HCT116 (cell line): ENCODE measurements around the gene FGD4. TPM values are rescaled to one million over a fixed set of nuclear protein-coding genes. Genes with fewer than 3 reads are reported as not detected.

Source experiments
- ATAC-seq: fragments of 200-7000 bp; cut with Tn5 transposase; 2 replicates; pipeline ENCODE4 v1.9.1; 2020; ENCODE audit warnings: mild to moderate bottlenecking, moderate library complexity
- BruUV-seq: library from RNA; stranded (reverse); fragments of 400-500 nt; replicated peaks from 2 replicates; lab custom pipeline; 2021; lab: Mats Ljungman, UMichigan
- CTCF ChIA-PET: fragments of 300-600 bp; sonication (Branson Sonifier 250); formaldehyde crosslinking; loops from one replicate; lab custom pipeline; 2021; ENCODE audit warnings: antibody characterized with exemption; lab: Charles Lee
- POLR2A ChIA-PET: fragments of 300-600, 350-600 bp; sonication (Branson Sonifier 250); formaldehyde crosslinking; loops from one replicate; lab custom pipeline; 2021; ENCODE audit warnings: antibody characterized with exemption; lab: Charles Lee
- RAD21 ChIA-PET, 2 experiments: fragments of 300-600 bp; sonication (Branson Sonifier 250); formaldehyde crosslinking; loops; one replicate each; lab custom pipeline; 2023; ENCODE audit warnings: low total read pairs in 2 of 2; ENCODE audit not compliant: uncharacterized antibody in 2 of 2, unreplicated experiment in 2 of 2, low non-redundant PET in 1 of 2; lab: Charles Lee
- DNase-seq: peaks from one replicate; pipeline ENCODE4 v3.0.0-alpha.2; 2010; ENCODE audit warnings: low read depth, low spot score
- H2AFZ ChIP-seq: fragments of 200-600 bp; shearing (Covaris generic), sonication (generic); 2 replicates; pipeline ENCODE4 v1.6.1; 2017; ENCODE audit warnings: low read depth, mixed run types, mixed read lengths, antibody characterized with exemption, low read length; ENCODE audit not compliant: poor library complexity, severe bottlenecking
- H3K27ac ChIP-seq: 2 replicates; pipeline ENCODE4 v1.5.1; 2012; ENCODE audit warnings: low read depth, low read length
- H3K27me3 ChIP-seq: fragments of 200-600 bp; sonication (generic); 2 replicates; pipeline ENCODE4 v1.6.1; 2016; ENCODE audit warnings: mixed run types, low read length, mixed read lengths; ENCODE audit not compliant: insufficient read depth
- H3K36me3 ChIP-seq, 2 experiments: fragments of 200-500 bp in 1 of 2; fragments of 200-600 bp in 1 of 2; sonication (Bioruptor generic) in 1 of 2; sonication (generic) in 1 of 2; 2 replicates each; pipeline versions ENCODE4 v1.5.1 to v1.6.1; 2014 to 2016; ENCODE audit warnings: low read length in 2 of 2, inconsistent platforms in 1 of 2, mixed read lengths in 1 of 2, mixed run types in 1 of 2; ENCODE audit not compliant: insufficient read depth in 2 of 2, control insufficient read depth in 1 of 2
- H3K4me1 ChIP-seq, 2 experiments: fragments of 200-600 bp in 1 of 2; sonication (generic) in 1 of 2; 2 replicates each; pipeline versions ENCODE4 v1.5.1 to v1.6.1; 2012 to 2017; ENCODE audit warnings: low read length in 2 of 2, inconsistent platforms in 1 of 2, mild to moderate bottlenecking in 1 of 2, mixed read lengths in 1 of 2, mixed run types in 1 of 2, moderate library complexity in 1 of 2; ENCODE audit not compliant: insufficient read depth in 2 of 2, control insufficient read depth in 1 of 2
- H3K4me2 ChIP-seq: fragments of 200-600 bp; sonication (generic); 2 replicates; pipeline ENCODE4 v1.6.1; 2017; ENCODE audit warnings: mixed run types, low read length, mixed read lengths
- H3K4me3 ChIP-seq, 2 experiments: fragments of 200-600 bp in 1 of 2; sonication (generic) in 1 of 2; replicated peaks in 1 of 2; 2 replicates each; pipeline ENCODE4 v1.5.1; 2011 to 2016; ENCODE audit warnings: low read length in 2 of 2, control low read depth in 1 of 2, low read depth in 1 of 2, mild to moderate bottlenecking in 1 of 2, mixed read lengths in 1 of 2, mixed run types in 1 of 2
- H3K79me2 ChIP-seq: fragments of 200-600 bp; sonication (generic); 2 replicates; pipeline ENCODE4 v1.6.1; 2017; ENCODE audit warnings: mild to moderate bottlenecking, mixed run types, low read length, moderate library complexity, mixed read lengths; ENCODE audit not compliant: insufficient read depth
- H3K9ac ChIP-seq: fragments of 200-600 bp; sonication (generic); 2 replicates; pipeline ENCODE4 v1.6.1; 2016; ENCODE audit warnings: low read length, mixed read lengths
- H3K9me2 ChIP-seq: fragments of 200-600 bp; sonication (generic), shearing (Covaris generic); 2 replicates; pipeline ENCODE4 v1.6.1; 2017; ENCODE audit warnings: mixed run types, mild to moderate bottlenecking, moderate library complexity; ENCODE audit not compliant: insufficient read depth
- H3K9me3 ChIP-seq, 2 experiments: fragments of 200-500 bp in 1 of 2; fragments of 200-600 bp in 1 of 2; sonication (Bioruptor generic) in 1 of 2; sonication (generic) in 1 of 2; 2 replicates each; pipeline ENCODE4 v1.6.1; 2014 to 2017; ENCODE audit warnings: low read length in 2 of 2, mixed read lengths in 2 of 2, inconsistent platforms in 1 of 2, low read depth in 1 of 2, mild to moderate bottlenecking in 1 of 2, mixed run types in 1 of 2, moderate library complexity in 1 of 2; ENCODE audit not compliant: control insufficient read depth in 1 of 2, insufficient read depth in 1 of 2
- H4K20me1 ChIP-seq: fragments of 200-600 bp; sonication (generic), shearing (Covaris generic); 2 replicates; pipeline ENCODE4 v1.6.1; 2017; ENCODE audit warnings: mixed run types, mild to moderate bottlenecking, moderate library complexity; ENCODE audit not compliant: insufficient read depth
- CTCF ChIP-seq, 3 experiments: fragments of 200-600 bp in 1 of 3; sonication (generic) in 1 of 3; IDR thresholded peaks in 2 of 3; conservative IDR thresholded peaks in 1 of 3; 2 replicates each; pipeline ENCODE4 v1.5.1; 2012 to 2017; ENCODE audit warnings: low read depth in 2 of 3, low read length in 2 of 3, antibody characterized with exemption in 1 of 3, borderline replicate concordance in 1 of 3, control low read depth in 1 of 3, mild to moderate bottlenecking in 1 of 3, mixed read lengths in 1 of 3, mixed run types in 1 of 3, moderate library complexity in 1 of 3; ENCODE audit not compliant: insufficient read depth in 1 of 3
- EGR1 ChIP-seq: IDR thresholded peaks from 2 replicates; pipeline ENCODE4 v1.6.1; 2012; ENCODE audit warnings: low read depth
- ELF1 ChIP-seq: IDR thresholded peaks from 2 replicates; pipeline ENCODE4 v1.6.1; 2012; ENCODE audit warnings: low read depth, borderline replicate concordance
- EZH2 ChIP-seq: fragments of 200-600 bp; sonication (generic); IDR thresholded peaks from 2 replicates; pipeline ENCODE4 v1.6.1; 2017; ENCODE audit warnings: antibody characterized with exemption, mixed run types
- MAX ChIP-seq: IDR thresholded peaks from 2 replicates; pipeline ENCODE4 v1.6.1; 2012
- POLR2A ChIP-seq: IDR thresholded peaks from 2 replicates; pipeline ENCODE4 v1.7.0; 2011; ENCODE audit warnings: borderline replicate concordance; ENCODE audit not compliant: insufficient read depth, insufficient read length; ENCODE audit errors: extremely low read depth
- POLR2AphosphoS5 ChIP-seq: IDR thresholded peaks from 2 replicates; pipeline ENCODE4 v1.6.1; 2011; ENCODE audit warnings: mild to moderate bottlenecking, low read depth, low read length, moderate library complexity
- RAD21 ChIP-seq: IDR thresholded peaks from 2 replicates; pipeline ENCODE4 v1.6.1; 2012; ENCODE audit warnings: low read depth, mild to moderate bottlenecking
- REST ChIP-seq: IDR thresholded peaks from 2 replicates; pipeline ENCODE4 v1.6.1; 2012; ENCODE audit warnings: low read depth
- SIN3A ChIP-seq: IDR thresholded peaks from 2 replicates; pipeline ENCODE4 v1.6.1; 2012; ENCODE audit warnings: low read depth
- SP1 ChIP-seq: IDR thresholded peaks from 2 replicates; pipeline ENCODE4 v1.6.1; 2012; ENCODE audit warnings: low read depth
- TCF7L2 ChIP-seq: IDR thresholded peaks from 2 replicates; pipeline ENCODE4 v1.7.0; 2011; ENCODE audit warnings: borderline replicate concordance, inconsistent platforms; ENCODE audit not compliant: insufficient read depth, insufficient read length; ENCODE audit errors: extremely low read depth
- YY1 ChIP-seq: IDR thresholded peaks from 2 replicates; pipeline ENCODE4 v1.6.1; 2011; ENCODE audit warnings: low read length, low read depth, moderate library complexity, mild to moderate bottlenecking; ENCODE audit not compliant: insufficient replicate concordance; ENCODE audit errors: extremely low read depth
- ZBTB33 ChIP-seq: IDR thresholded peaks from 2 replicates; pipeline ENCODE4 v1.6.1; 2011; ENCODE audit warnings: mild to moderate bottlenecking, low read length, moderate library complexity; ENCODE audit not compliant: insufficient replicate concordance; ENCODE audit errors: extremely low read depth
- ZFX ChIP-seq: fragments of 450-650 bp; IDR thresholded peaks from 2 replicates; pipeline ENCODE4 v1.6.1; 2017
- ZNF274 ChIP-seq: fragments of 200-500 bp; sonication (Bioruptor generic); IDR thresholded peaks from 2 replicates; pipeline ENCODE4 v1.6.1; 2014; ENCODE audit warnings: mild to moderate bottlenecking, low read depth, low read length, inconsistent platforms
- intact Hi-C: fragments of 100-400 bp; cut with micrococcal nuclease; formaldehyde crosslinking; loops from 2 replicates; pipeline ENCODE4 v1.10.0; 2022
- total RNA-seq: library from RNA; stranded (reverse); gene quantifications from one replicate; pipeline ENCODE4 v1.2.1, GENCODE V29; 2021; ENCODE audit not compliant: unreplicated experiment

Gene FGD4
- total RNA-seq, 1 experiment from 2014 or later = 7.7 TPM

- Histone ChIP-seq H4K20me1 (0 out of 2 replicates have a peak, but pooled peaks cover 6% of the 10 kb centered on the region), H3K9me3 (no peaks in the 10 kb centered on the region), H3K4me1 (peaks cover 15 to 28% of the 10 kb centered on the region in 2 experiments), H3K9ac (peak within 1 kb of the TSS; percentile 89), H3K9me2 (no peaks in the 10 kb centered on the region), H3K27me3 (no peaks in the 10 kb centered on the region), H3K4me3 (peak within 1 kb of the TSS; percentile 70 to 95), H3K79me2 (peaks cover 48% of the 10 kb centered on the region), H3K4me2 (peak within 1 kb of the TSS; percentile 97), H3K36me3 (no peaks in the 10 kb centered on the region), H2AFZ (peak within 1 kb of the TSS; percentile 3), H3K27ac (peak within 1 kb of the TSS; percentile 88)
- peak; percentile 92 for DNase-seq
- CTCF ChIA-PET = no interaction called here
- POLR2A ChIA-PET = interaction anchor here (1.0 to 1.3 kb wide), 2 partner anchors 10 to 76 kb away, joined by 3 to 5 read pairs; partner anchors contain the start of gene YARS2
- TF ChIP-seq MAX (peak; percentile 69), YY1 (peak; percentile 87), SIN3A (peak; percentile 68), RAD21 (no peak), REST (no peak), ELF1 (peak; percentile 54), ZNF274 (no peak), ZFX (peak; percentile 99), EGR1 (peak; percentile 67; the same call in 1 of the 2 replicates), CTCF (IDR thresholded peaks at IDR 0.05 in 2 of 3, conservative IDR thresholded peaks at IDR 0.05 in 1 of 3; ENCODE audit: borderline replicate concordance in 1 of 3, insufficient read depth in 1 of 3, low read depth in 2 of 3, low read length in 2 of 3) (peak in 1 of 3 experiments; percentile 7; a peak in 1 of 6 replicates), POLR2A (peak; percentile 83), TCF7L2 (peak; percentile 16), POLR2AphosphoS5 (peak; percentile 92), SP1 (peak; percentile 83), ZBTB33 (no peak), EZH2 (no peak)
- RAD21 ChIA-PET = no interaction called here
- BruUV-seq = no TSS peak
- ATAC-seq = peak; percentile 97
- intact Hi-C loops = loop anchor here (5.0 to 10.0 kb wide), 2 partner anchors 1022 to 1345 kb away; partner anchors contain the start of genes ALG10 and ETFBKMT
Observed at GRCh38 chr12:32679091-32679919, 279.9 kb downstream of the FGD4 start, which contains the start of gene DNM1L. DNM1L (plus strand) TSS chr12:32679301; CDS start chr12:32679364, 63 bp downstream.
